ENCODE results near the gene ABHD6. TPM values are rescaled to one million over a fixed set of nuclear protein-coding genes. Genes with fewer than 3 reads are reported as not detected.

Gene ABHD6
- total and polyA plus RNA-seq, 9 of the 15 experiments (the other 6 are each of a cell fraction or from before 2014, with no cell fraction given), result 0.53 to 3.6 (median 2.5) TPM

DNA sequence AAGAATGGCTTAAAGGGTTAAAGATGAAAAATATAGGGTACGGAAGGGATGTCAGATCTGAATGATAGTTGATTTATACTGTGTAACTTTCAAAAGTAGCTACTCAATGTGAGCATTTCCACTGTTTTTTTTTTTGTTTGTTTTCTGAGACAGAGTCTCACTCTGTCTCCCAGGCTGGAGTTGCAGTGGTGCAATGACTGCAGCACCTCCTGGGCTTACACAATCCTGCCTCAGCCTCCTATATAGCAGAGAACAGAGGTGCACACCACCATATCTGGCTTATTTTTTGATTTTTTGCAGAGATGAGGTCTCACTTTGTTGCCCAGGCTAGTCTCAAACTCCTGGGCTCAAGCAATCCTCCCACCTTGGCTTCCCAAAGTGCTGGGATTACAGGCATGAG is 85.2 kb downstream of the ABHD6 start:
- in situ Hi-C loops (cut with MboI), result no loop called here

DNA sequence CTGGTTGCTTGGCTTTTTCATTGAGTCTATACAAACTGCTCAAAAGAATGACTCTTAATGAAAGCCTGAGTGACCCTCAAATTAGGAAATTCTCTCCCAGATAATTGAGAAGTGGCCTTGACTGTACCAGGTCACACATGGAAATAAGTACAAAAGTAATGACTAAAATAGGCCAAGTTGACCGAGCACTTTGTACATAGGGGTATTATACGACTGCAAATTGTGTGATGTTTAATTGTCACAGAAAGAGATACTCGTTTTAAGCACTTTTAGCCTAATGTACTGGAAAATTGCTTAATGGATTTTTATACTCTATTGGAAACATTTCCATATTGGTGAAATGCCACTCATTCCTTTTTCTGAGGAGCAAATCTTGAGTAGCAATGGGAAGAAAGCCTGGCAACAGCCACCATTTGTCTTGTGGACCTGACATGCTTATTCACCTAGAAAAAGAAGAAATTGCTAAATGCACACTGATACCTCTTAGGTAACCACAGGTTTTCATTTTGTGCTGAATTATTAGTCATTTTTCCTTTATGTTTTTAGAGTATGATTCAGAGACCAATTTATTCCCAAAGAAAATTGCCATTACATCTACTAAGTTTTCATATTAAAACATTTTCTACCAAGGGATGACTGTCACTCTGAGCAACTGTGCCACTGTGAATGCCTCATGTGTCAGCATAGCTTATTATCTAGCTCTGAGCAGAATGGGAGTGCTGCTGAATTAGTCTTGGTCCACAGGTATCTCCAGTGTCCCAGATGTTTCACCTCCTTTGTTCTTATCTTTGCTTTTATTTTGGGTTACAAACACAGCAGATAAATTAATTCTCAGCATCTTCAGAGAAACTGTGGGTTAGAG is 86.2 kb downstream of the ABHD6 start:
- Histone ChIP-seq H3K4me3 (no peak overlapping the region), H3K27ac (ENCODE audit: extremely low read depth, low read depth, low read length) (no peak overlapping the region), H3K9me3 (replicated peaks; ENCODE audit: control insufficient read depth, insufficient read depth, low read depth, low read length) (no peaks in the 10 kb centered on the region), H3K79me2 (ENCODE audit: control insufficient read depth, insufficient read depth, low read length) (no peaks in the 10 kb centered on the region), H3K9me1 (ENCODE audit: control insufficient read depth, insufficient read depth, low read length) (no peaks in the 10 kb centered on the region), H3K4me1 (replicated peaks in 1 of 2; ENCODE audit: control insufficient read depth in 2 of 2, insufficient read depth in 2 of 2, low read length in 2 of 2) (peaks cover 9 to 11% of the 10 kb centered on the region in 2 experiments; a peak in 4 of 5 replicates), H3K36me3 (ENCODE audit: control insufficient read depth, insufficient read depth, low read length) (peaks cover 15% of the 10 kb centered on the region; the same call in 2 of the 3 replicates), H3K4me2 (ENCODE audit: insufficient read depth, low read length) (no peak overlapping the region), H3K9ac (ENCODE audit: insufficient read depth in 1 of 2, low read depth in 2 of 2, low read length in 2 of 2) (no peak overlapping the region; a peak in 1 of 4 replicates), H2AFZ (ENCODE audit: low read depth, low read length) (no peak overlapping the region), H4K20me1 (replicated peaks; ENCODE audit: control insufficient read depth, insufficient read depth, low read length) (no peaks in the 10 kb centered on the region), H3K27me3 (ENCODE audit: control insufficient read depth in 2 of 2, insufficient read depth in 2 of 2, low read length in 2 of 2) (no peaks in the 10 kb centered on the region)
- in situ Hi-C loops (cut with MboI) (no loop called here), intact Hi-C loops (cut with micrococcal nuclease) (loop anchor here (5.0 kb wide), 1 partner anchor 209 kb away; no protein-coding TSS in a partner anchor)
- 45% methylated on average over 3 of the region's 3 CpGs for WGBS (ENCODE audit: insufficient coverage, low coverage, missing lambda C conversion rate)
- ATAC-seq (peak; percentile 61), DNase-seq (ENCODE audit: extremely low read depth in 1 of 4, low spot score in 3 of 4) (peak in 1 of 4 experiments; percentile 46), FAIRE-seq (no peak)
- ChIA-PET POLR2A (interaction anchor here (1.2 to 1.9 kb wide), 2 partner anchors 16 to 18 kb away, joined by 4 to 5 read pairs; partner anchors contain the start of genes HTD2 and RPP14), CTCF (ENCODE audit: low intra/inter-chr PET ratio) (no interaction called here)
- BruUV-seq (replicated peaks), result no TSS peak
- TF ChIP-seq CBFA2T2 (conservative IDR thresholded peaks at IDR 0.05) (peak; percentile 61), CBFA2T3 (IDR thresholded peaks at IDR 0.05) (peak; percentile 79), ARID1B (IDR thresholded peaks at IDR 0.05) (peak; percentile 49), TEAD4 (IDR thresholded peaks at IDR 0.05; ENCODE audit: low read length) (peak; percentile 29; the same call in 1 of the 2 replicates), TEAD4 (CRISPR knock-in tag; IDR thresholded peaks at IDR 0.05; ENCODE audit: borderline replicate concordance) (no peak), SMARCA4 (IDR thresholded peaks at IDR 0.05) (peak; percentile 21; the same call in 1 of the 2 replicates), TAL1 (IDR thresholded peaks at IDR 0.05) (peak; percentile 52; the same call in 1 of the 2 replicates), NCOR1 (IDR thresholded peaks at IDR 0.05) (peak; percentile 47; the same call in 1 of the 2 replicates), TCF3 (CRISPR knock-in tag; IDR thresholded peaks at IDR 0.05) (peak; percentile 53; the same call in 1 of the 2 replicates)
- TF ChIP-seq, protein P1, sequence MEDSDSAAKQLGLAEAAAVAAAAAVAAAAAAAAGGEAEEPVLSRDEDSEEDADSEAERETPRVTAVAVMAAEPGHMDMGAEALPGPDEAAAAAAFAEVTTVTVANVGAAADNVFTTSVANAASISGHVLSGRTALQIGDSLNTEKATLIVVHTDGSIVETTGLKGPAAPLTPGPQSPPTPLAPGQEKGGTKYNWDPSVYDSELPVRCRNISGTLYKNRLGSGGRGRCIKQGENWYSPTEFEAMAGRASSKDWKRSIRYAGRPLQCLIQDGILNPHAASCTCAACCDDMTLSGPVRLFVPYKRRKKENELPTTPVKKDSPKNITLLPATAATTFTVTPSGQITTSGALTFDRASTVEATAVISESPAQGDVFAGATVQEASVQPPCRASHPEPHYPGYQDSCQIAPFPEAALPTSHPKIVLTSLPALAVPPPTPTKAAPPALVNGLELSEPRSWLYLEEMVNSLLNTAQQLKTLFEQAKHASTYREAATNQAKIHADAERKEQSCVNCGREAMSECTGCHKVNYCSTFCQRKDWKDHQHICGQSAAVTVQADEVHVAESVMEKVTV (CRISPR knock-in tag; IDR thresholded peaks at IDR 0.05), result no peak
- TF ChIP-seq, protein P2, sequence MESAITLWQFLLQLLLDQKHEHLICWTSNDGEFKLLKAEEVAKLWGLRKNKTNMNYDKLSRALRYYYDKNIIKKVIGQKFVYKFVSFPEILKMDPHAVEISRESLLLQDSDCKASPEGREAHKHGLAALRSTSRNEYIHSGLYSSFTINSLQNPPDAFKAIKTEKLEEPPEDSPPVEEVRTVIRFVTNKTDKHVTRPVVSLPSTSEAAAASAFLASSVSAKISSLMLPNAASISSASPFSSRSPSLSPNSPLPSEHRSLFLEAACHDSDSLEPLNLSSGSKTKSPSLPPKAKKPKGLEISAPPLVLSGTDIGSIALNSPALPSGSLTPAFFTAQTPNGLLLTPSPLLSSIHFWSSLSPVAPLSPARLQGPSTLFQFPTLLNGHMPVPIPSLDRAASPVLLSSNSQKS (CRISPR knock-in tag; IDR thresholded peaks at IDR 0.05), result no peak

More for the DNA sequence above, 85.2 kb downstream of the ABHD6 start:
- H3K36me3 ChIP-seq (ENCODE audit: control insufficient read depth, insufficient read depth, low read length), result peaks cover 21% of the 10 kb centered on the region; the same call in 2 of the 3 replicates
- H3K27ac ChIP-seq (ENCODE audit: extremely low read depth, low read depth, low read length), result no peak overlapping the region
- no peak overlapping the region for H3K4me3 ChIP-seq
- no peak overlapping the region for H3K9ac ChIP-seq (ENCODE audit: insufficient read depth in 1 of 2, low read depth in 2 of 2, low read length in 2 of 2)
- no peaks in the 10 kb centered on the region for H3K79me2 ChIP-seq (ENCODE audit: control insufficient read depth, insufficient read depth, low read length)
- H3K9me1 ChIP-seq (ENCODE audit: control insufficient read depth, insufficient read depth, low read length), result no peaks in the 10 kb centered on the region
- no peaks in the 10 kb centered on the region for H3K9me3 ChIP-seq (replicated peaks; ENCODE audit: control insufficient read depth, insufficient read depth, low read depth, low read length)
- no peak overlapping the region for H3K4me2 ChIP-seq (ENCODE audit: insufficient read depth, low read length)
- DNase-seq (ENCODE audit: extremely low read depth in 1 of 4, low spot score in 3 of 4) (no peak), FAIRE-seq (no peak), ATAC-seq (no peak)
- H4K20me1 ChIP-seq (replicated peaks; ENCODE audit: control insufficient read depth, insufficient read depth, low read length), result no peaks in the 10 kb centered on the region
- ChIA-PET POLR2A (interaction anchor here (1.2 to 1.7 kb wide), 2 partner anchors 10 to 15 kb away, joined by 5 to 6 read pairs; partner anchors contain the start of gene PXK), CTCF (ENCODE audit: low intra/inter-chr PET ratio) (no interaction called here)
- no TSS peak for BruUV-seq (replicated peaks)
- H3K4me1 ChIP-seq (replicated peaks in 1 of 2; ENCODE audit: control insufficient read depth in 2 of 2, insufficient read depth in 2 of 2, low read length in 2 of 2), result peaks cover 9 to 11% of the 10 kb centered on the region in 2 experiments; a peak in 3 of 5 replicates
- 0 out of 2 replicates have a peak, but pooled peaks have one; percentile 8 for TF ChIP-seq CEBPB (tag; IDR thresholded peaks at IDR 0.05)
- TF ChIP-seq PTTG1 (tag; IDR thresholded peaks at IDR 0.05; ENCODE audit: low read depth), result no peak
- TF ChIP-seq SAFB2 (IDR thresholded peaks at IDR 0.05; ENCODE audit: borderline replicate concordance, low read depth, low read length, severe bottlenecking), result no peak
- no peak for TF ChIP-seq ZNF780A (CRISPR knock-in tag; IDR thresholded peaks at IDR 0.05)
- TF ChIP-seq ZFP30 (CRISPR knock-in tag; IDR thresholded peaks at IDR 0.05; ENCODE audit: borderline replicate concordance), result no peak
- WGBS (ENCODE audit: insufficient coverage, low coverage, missing lambda C conversion rate), result 64% methylated on average over 1 of the region's 1 CpG
- no peaks in the 10 kb centered on the region for H3K27me3 ChIP-seq (ENCODE audit: control insufficient read depth in 2 of 2, insufficient read depth in 2 of 2, low read length in 2 of 2)
- H2AFZ ChIP-seq (ENCODE audit: low read depth, low read length), result no peak overlapping the region
- intact Hi-C loops (cut with micrococcal nuclease), result loop anchor here (5.0 kb wide), 1 partner anchor 210 kb away; no protein-coding TSS in a partner anchor

Measured in K562 (cell line).